HS-27A (cell line): ENCODE data around the gene APOF.
A peak's percentile ranks its signal among the peaks of the same experiment; 100 is the strongest.
"Not testable (repeated sequence)": the region's sequence is repeated elsewhere in the genome, so short reads cannot be mapped to it uniquely, and the experiment has no call there.

ENCODE experiments used
- DNase-seq: peaks from one replicate; pipeline ENCODE4 v3.0.0-alpha.2; 2012; ENCODE audit warnings: low read depth, missing footprints

The APOF gene

DNA sequence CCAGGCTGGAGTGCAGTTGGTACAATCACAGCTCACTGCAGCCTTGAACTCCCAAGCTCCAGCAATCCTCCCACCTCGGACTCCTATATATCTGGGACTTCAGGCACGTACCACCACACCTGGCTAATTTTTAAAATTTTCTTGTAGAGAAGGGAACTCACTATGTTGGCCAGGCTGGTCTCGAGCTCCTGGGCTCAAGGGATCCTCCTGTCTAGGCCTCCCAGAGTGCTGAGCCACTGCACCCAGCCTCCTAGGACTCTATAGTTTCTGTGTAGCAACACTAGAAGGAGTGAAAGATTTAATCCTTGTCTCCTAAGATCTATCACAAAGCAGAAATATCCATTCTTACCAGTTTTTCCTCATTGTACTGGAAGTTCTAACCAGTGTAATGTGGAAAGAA is 4.3 kb upstream of the APOF start:
- DNase-seq, result no peak

- DNase-seq, result no peak
Measured at GRCh38 chr12:56361487-56362129, 1.0 kb downstream of the APOF start.

GRCh38 chr12:56359851-56360767 is 2.5 kb downstream of the APOF start, which contains the start of gene STAT2:
TSS of gene STAT2 (minus strand) at chr12:56360107. CDS start at chr12:56356571, 3,536 bp downstream.
- peak; percentile 99 for DNase-seq

- DNase-seq, result peak; percentile 45
Measured at GRCh38 chr12:56358836-56359532, 3.7 kb downstream of the APOF start.

DNA sequence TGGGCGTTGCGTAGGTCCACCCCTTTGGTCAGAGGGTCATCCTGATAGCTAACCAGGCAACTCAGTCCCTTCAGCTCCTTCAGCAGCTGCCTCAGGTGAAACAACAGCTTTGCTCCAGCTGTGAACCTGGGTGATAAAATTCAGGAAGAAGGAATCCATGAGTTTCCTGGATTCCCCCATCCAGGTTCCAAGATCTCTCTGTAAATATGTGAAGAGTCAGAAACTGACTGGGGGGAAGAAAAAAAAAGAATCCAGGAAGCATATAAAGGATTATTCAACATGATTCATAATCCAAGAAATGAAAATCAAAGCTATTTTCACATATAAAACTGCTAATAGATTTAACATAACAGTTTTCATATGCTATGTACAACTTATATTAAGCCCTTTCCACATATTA is 11.3 kb downstream of the APOF start:
- DNase-seq, result no peak

- no peak for DNase-seq
Measured at GRCh38 chr12:56350662-56351061, 12.0 kb downstream of the APOF start.

DNA sequence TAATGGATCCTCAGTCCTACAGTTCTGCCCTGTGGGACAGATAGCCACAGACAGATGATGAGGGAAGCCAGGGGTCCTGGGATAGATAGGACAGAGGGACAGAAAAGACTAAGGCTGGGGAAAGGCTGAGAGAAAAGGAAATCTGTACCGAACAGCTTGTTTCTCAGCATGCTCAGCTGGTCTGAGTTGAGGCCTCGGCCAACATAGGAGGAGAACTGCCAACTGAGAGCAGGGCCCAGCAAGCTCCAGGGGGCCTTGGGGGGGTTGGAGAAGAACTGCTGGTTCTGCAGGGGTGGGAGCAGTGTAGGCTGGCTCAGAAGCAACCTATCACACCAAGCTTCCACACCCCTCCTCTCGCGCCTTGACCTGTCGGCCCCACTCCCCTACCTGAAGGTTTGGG is 13.9 kb downstream of the APOF start:
- DNase-seq, result no peak

DNA sequence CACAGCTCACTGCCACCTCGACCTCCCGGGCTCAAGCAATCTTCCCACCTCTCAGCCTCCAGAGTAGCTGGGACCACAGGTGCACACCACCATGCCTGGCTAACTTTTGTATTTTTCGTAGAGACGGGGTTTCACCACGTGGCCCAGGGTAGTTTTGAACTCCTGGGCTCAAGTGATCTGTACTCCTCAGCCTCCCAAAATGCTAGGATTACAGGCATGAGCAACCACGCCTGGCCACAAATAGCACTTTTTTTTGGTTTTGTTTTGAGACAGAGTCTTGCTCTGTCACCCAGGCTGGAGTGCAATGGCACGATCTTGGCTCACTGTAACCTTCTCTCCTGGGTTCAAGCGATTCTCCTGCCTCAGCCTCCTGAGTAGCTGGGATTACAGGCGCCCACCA is 15.4 kb downstream of the APOF start:
- DNase-seq, result not testable (repeated sequence)

DNA sequence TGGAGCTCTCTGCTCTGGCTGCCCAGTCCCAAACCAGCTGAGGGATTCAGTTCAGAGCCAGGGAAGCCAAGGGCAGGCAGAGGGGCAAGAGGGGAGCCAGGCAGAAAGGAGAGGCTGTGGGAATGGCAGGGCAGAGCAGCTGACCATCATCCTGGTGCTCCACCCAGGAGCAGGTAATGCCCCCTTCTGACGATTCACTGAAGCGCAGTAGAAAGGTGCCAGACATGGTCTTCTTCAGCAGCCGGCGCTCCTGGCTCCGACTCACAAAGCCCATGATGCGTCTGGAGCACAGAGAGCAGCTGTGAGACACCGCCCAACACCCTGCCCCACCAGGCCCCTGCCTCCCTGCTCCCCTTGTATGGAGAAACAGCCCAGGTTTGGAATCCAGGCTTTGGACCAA is 16.0 kb downstream of the APOF start:
- DNase-seq, result no peak

GRCh38 chr12:56342290-56342689 is 20.4 kb downstream of the APOF start:
- not testable (repeated sequence) for DNase-seq

GRCh38 chr12:56341616-56342015 is 21.0 kb downstream of the APOF start:
- DNase-seq, result no peak

DNA sequence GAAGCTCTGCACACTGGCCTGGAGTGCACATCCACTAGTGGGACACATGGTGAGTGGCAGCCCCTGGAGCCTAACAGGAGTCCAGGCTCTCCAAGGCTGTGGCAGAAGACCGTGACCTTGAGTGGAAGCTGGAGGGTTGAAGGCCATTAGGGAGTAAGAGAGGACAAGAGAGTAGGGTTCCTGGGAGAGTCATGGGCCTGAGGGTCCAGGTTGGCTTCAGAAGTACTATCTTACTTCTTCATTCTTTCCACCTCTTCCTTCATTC is 23.6 kb downstream of the APOF start:
- DNase-seq, result no peak

DNA sequence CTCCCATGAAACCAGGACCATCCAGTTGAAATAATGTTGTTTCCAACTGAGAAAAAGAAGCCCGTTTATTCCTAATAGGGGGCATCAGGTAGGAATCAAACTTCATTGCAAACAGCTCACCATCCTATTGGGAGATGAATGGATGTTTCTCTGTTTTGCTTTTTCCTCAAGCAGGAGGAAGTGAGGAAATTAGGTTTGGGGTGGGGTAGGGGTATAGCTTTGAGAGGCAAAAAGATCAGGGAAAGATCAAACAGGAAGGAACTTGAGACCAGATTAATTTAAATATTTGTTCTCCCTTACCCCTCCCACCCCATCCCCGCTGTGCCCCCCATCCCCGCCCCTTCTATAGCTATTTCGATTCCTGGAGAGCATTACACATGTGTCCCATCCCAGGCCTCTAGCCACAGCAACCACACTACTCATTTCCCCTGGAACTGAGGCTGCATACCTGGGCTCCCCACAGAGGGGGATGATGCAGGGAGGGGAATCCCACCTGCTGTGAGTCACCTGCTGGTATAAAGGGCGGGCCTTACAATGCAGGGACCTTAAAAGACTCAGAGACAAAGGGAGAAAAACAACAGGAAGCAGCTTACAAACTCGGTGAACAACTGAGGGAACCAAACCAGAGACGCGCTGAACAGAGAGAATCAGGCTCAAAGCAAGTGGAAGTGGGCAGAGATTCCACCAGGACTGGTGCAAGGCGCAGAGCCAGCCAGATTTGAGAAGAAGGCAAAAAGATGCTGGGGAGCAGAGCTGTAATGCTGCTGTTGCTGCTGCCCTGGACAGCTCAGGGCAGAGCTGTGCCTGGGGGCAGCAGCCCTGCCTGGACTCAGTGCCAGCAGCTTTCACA is 24.1 kb downstream of the APOF start, which contains the start of gene IL23A:
TSS of gene IL23A (plus strand) at position 577 of the 850 bp plus-strand sequence. CDS start at position 738, 161 bp downstream.
- no peak for DNase-seq

DNA sequence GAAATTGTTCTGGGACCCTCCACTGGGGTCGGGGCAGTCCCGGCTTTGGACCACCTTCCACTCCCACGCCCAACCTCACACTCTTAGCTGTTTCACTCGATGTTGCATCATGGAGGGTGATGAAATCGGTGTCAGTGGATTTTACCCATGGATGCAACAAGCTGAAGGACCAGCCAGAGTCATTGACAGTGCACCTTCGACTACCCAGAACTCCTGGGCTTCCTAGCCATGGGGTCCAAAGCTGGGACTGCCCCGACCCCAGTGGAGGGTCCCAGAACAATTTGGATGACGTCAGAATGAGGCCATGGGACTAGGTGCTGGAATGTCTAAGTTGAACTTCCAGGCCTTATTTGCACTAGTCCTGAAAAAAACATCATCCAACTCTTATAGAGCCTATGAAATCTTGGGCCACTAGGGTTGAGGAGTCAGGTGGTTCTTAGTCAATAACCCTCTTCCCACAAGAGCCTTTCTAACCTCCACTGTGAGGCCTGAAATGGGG is 24.9 kb downstream of the APOF start:
- no peak for DNase-seq

DNA sequence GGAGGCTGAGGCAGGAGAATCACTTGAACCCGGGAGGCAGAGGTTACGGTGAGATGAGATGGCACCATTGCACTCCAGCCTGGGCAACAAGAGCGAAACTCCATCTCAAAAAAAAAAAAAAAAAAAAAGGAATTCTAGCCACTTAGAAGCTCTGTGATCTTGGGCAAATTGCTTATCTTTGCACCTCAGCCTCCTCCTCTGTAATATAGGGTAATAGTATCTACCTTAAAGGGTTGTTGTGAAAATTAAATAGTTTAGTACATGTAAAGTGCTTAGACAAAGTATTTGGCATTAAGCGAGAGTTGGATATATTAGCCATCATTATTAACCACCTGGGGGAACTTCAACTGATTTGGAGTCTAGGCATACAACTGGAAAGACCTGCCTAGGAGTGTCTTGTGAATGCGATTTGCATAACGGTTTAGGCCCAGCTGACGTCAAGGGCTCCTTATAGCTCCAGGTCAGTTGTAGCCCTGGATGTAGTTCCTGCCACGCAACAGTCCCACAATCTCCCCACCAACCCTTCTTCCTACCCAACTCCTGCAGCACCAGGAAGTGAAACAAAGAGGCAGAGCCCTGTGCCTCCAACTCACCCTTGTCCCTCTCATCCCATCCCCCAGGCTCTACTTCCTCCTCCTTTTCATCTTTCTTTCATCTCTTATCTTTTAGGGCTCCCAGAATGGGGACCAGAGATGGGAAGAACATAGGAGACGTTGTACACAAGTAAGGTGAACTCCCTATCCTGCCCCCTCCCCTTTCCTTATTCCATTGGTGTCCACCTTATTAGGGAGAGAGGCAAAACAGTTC is 26.1 kb downstream of the APOF start:
- DNase-seq, result no peak

DNA sequence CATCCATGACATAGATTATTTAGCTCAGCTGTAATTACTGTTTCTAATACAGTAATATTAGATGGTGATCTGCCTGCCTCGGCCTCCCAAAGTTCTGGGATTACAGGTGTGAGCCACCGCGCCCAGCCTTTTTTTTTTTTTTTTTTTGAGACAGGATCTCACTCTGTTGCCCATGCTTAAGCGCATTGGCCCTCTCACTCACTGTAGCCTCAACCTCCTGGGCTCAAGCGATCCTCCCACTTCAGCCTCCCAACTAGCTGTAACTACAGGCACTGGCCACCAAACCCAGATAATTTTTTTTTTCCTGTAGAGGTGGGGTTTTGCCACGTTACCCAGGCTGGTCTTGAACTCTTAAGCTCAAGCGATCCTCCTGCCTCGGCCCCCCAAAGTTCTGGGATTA is 27.1 kb downstream of the APOF start:
- DNase-seq, result not testable (repeated sequence)

- no peak for DNase-seq
Measured at GRCh38 chr12:56334490-56334793, 28.2 kb downstream of the APOF start.

- DNase-seq, result peak; percentile 95
Measured at GRCh38 chr12:56333679-56334489, 28.8 kb downstream of the APOF start, which contains the start of gene PAN2. TSS of gene PAN2 (minus strand) at chr12:56334000. CDS start at chr12:56333094, 906 bp downstream.

DNA sequence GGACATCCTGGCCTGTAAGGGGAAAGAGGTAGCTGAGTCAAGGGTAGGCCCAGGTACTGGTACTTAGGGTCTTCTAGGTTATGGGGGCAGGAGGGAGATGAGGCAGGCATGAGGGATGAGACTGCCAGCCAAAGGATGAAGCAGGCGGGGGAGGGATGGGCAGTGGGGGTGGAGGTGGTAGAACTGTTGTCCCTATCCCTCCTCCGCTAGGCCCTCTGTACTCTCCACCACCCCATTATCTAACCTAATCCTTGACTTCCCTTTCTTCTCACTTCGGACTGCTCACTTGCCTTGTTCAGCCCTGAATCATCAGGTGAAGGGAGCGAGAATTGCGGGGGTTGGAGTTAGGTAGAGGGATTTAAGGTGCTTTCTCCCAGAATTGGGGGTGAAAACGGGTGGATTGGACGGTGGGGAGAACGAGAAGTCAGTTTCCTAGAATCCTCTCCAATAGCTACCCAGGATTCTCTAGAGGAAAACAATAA is 29.4 kb downstream of the APOF start:
- DNase-seq, result no peak
